Glutamatergic neuron (in vitro differentiated cells): ENCODE data around the gene PTBP1. TPM values are rescaled to one million over a fixed set of nuclear protein-coding genes. Genes with fewer than 3 reads are reported as not detected.

Experiments used
- DNase-seq: peaks from one replicate; pipeline ENCODE4 v3.0.0; 2022
- H3K27ac Mint-ChIP-seq: one replicate; pipeline ENCODE4 v1.8.0; 2020; ENCODE audit warnings: mild to moderate bottlenecking, mixed read lengths, inconsistent platforms; ENCODE audit not compliant: unreplicated experiment
- H3K27me3 Mint-ChIP-seq: one replicate; pipeline ENCODE4 v1.8.0; 2020; ENCODE audit warnings: mild to moderate bottlenecking, moderate library complexity, mixed read lengths, inconsistent platforms; ENCODE audit not compliant: unreplicated experiment
- H3K36me3 Mint-ChIP-seq: one replicate; pipeline ENCODE4 v1.8.0; 2020; ENCODE audit warnings: mild to moderate bottlenecking, mixed read lengths, inconsistent platforms; ENCODE audit not compliant: unreplicated experiment
- H3K4me1 Mint-ChIP-seq: one replicate; pipeline ENCODE4 v1.8.0; 2020; ENCODE audit warnings: mild to moderate bottlenecking, low read depth, mixed read lengths, inconsistent platforms; ENCODE audit not compliant: unreplicated experiment
- H3K4me3 Mint-ChIP-seq: one replicate; pipeline ENCODE4 v1.8.0; 2020; ENCODE audit warnings: mild to moderate bottlenecking, mixed read lengths, inconsistent platforms; ENCODE audit not compliant: unreplicated experiment
- H3K9me3 Mint-ChIP-seq: one replicate; pipeline ENCODE4 v1.8.0; 2020; ENCODE audit warnings: mild to moderate bottlenecking, moderate library complexity, mixed read lengths, inconsistent platforms; ENCODE audit not compliant: unreplicated experiment
- CTCF ChIP-seq: fragments of 200-600 bp; sonication (generic); IDR thresholded peaks from one replicate; pipeline ENCODE4 v1.5.0; 2021; ENCODE audit not compliant: partially characterized antibody, unreplicated experiment
- total RNA-seq: library from RNA; stranded (reverse); fragmentation: NEBNext Ultra II Directional; extraction: Animal tissue kit (Norgen Biotek cat#: 25700); gene quantifications from one replicate; pipeline ENCODE4 v1.2.1, GENCODE V29; 2021; ENCODE audit not compliant: unreplicated experiment

PTBP1 gene
- total RNA-seq, 1 donor from 2014 or later: 244 TPM

- Mint-ChIP-seq H3K36me3 (peaks cover 7% of the 10 kb centered on the region), H3K9me3 (peaks cover 27% of the 10 kb centered on the region), H3K4me3 (no peak overlapping the region), H3K4me1 (peaks cover 5% of the 10 kb centered on the region), H3K27me3 (peaks cover 32% of the 10 kb centered on the region), H3K27ac (no peak overlapping the region)
- no peak for TF ChIP-seq CTCF
- no peak for DNase-seq
Measured at GRCh38 chr19:810077-810855, 13.0 kb downstream of the PTBP1 start.

- no peak overlapping the region for H3K4me3 Mint-ChIP-seq
- TF ChIP-seq CTCF: no peak
- no peak overlapping the region for H3K27ac Mint-ChIP-seq
- peaks cover 31% of the 10 kb centered on the region for H3K9me3 Mint-ChIP-seq
- H3K27me3 Mint-ChIP-seq: peaks cover 32% of the 10 kb centered on the region
- DNase-seq: no peak
- H3K36me3 Mint-ChIP-seq: peaks cover 11% of the 10 kb centered on the region
- peaks cover 5% of the 10 kb centered on the region for H3K4me1 Mint-ChIP-seq
Measured at GRCh38 chr19:810883-811489, 13.7 kb downstream of the PTBP1 start.

GRCh38 chr19:811506-812048 lies 14.3 kb downstream of the PTBP1 start:
- H3K9me3 Mint-ChIP-seq: peaks cover 35% of the 10 kb centered on the region
- H3K4me1 Mint-ChIP-seq: peaks cover 5% of the 10 kb centered on the region
- H3K27ac Mint-ChIP-seq: no peak overlapping the region
- no peak overlapping the region for H3K4me3 Mint-ChIP-seq
- TF ChIP-seq CTCF: no peak
- no peak for DNase-seq
- H3K36me3 Mint-ChIP-seq: peaks cover 14% of the 10 kb centered on the region
- peaks cover 34% of the 10 kb centered on the region for H3K27me3 Mint-ChIP-seq

GRCh38 chr19:812049-812746 lies 14.9 kb downstream of the PTBP1 start:
- H3K27ac Mint-ChIP-seq: no peak overlapping the region
- peaks cover 34% of the 10 kb centered on the region for H3K27me3 Mint-ChIP-seq
- peaks cover 5% of the 10 kb centered on the region for H3K4me1 Mint-ChIP-seq
- no peak for TF ChIP-seq CTCF
- peaks cover 14% of the 10 kb centered on the region for H3K36me3 Mint-ChIP-seq
- DNase-seq: no peak
- peaks cover 35% of the 10 kb centered on the region for H3K9me3 Mint-ChIP-seq
- H3K4me3 Mint-ChIP-seq: no peak overlapping the region
